NCI-H2227 (cell line): ENCODE measurements around the gene HES2.
"Not testable (repeated sequence)": the region's sequence is repeated elsewhere in the genome, so short reads cannot be mapped to it uniquely, and the experiment has no call there.

ENCODE experiments used
- DNase-seq: peaks from one replicate; lab custom pipeline; 2025; ENCODE audit not compliant: unreplicated experiment; lab: John Stamatoyannopoulos, UW

HES2 gene

DNA sequence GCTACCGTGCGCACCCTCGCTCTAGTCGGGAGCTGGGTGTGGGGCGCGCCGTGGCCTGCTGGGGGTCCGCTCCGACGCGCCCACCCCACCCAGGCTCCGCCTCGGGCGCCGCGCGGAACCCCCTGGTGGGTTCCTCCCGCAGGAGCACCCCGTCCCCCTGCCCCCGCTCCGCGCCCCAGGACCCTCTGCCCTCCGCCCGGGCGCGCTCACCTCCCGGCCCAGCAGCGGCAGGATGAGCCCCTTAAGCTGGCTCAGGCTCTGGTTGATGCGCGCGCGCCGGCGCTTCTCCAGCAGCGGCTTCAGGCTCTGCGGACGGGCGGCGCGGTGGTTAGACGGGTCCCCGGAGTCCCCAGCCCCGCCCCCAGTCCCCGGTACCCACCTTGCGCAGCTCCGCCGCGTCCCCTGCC is 319 bp downstream of the HES2 start:
- peak; percentile 67 for DNase-seq

DNA sequence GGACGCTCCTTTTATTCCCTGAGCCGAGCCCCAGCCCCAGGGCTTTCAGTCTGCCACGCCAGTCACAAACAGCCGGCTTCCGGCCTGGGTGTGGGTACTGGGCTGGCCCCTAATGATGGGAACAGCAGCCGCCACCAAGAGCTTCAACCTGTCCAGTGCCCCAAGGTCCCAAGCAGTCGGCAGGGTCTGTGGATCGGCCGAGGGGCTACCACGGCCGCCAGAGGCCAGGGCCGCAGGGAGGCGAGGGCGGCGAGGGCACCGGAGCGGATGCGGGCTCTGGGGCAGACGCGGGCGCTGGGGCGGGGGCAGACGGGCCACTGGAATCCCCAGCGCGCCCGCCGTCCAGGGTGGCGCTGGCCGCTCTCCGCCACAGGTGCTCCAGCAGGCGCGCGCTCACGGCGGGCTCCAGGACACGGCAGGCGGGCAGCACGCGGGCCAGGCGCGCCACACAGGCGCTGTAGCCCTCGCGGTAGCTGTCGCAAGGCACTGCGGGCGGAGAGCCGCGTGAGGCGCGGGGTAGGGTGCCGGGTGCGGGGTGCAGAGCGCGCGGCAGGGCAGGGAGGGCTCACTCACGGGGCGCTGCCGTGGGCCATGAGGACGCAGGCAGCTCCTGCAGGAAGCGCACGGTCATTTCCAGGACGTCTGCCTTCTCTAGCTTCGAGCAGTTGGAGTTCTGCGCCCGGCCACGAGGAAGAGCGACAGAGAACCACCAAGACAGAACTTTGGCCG is 887 bp downstream of the HES2 start:
- DNase-seq: no peak

DNA sequence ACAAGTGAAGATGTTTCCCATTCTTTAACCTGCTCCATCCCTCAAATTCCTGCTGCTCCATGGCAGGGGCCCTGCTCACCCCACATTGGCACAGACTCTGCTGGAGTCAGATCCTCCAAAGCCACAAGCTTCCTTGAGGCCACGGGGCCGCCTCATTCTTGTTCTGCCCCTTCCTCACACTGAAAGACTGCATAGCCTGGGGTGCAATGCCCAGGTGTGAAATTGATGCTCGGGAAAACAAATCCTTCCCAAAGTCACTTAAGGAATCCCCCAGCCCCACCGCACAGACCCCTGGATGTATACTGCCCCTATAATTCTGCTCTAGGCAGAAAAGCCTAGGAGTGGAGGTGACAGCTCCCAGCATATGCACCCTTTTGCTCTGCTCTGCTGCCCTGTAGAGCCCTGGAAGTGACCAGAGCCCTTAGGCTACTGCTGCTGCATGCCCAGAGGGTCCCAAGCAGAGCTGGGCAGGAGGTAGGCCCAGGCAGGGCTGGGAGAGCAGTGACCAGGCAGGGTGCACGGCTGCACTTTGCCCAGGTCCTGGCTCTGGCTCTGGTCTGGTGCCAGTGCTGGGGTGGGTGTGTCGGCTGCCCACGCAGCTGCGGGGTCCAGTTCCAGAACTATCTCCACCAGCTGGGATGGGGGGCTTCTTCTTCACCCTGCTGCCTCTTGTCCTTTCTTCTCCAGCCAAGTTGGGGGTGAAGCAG is 1.6 kb downstream of the HES2 start:
- DNase-seq: no peak

DNA sequence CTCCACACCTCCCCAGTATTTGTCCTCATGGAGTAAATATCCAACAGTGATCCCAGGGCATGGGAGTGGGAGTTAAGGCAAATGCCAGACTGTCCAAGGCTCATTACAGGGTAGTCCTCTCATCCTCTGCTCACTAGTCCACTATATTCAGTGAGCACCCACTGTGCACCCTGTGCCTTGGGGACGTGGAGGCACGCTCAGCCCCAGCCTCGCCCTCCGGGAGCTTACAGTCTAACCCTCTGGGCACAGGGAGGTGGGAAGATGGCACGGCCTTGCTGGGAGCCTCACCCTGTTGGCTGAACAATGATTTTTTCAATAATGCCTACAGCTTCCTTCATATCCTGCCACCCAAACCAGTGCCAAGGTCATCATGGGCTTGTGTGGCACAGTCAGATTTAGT is 2.8 kb downstream of the HES2 start:
- DNase-seq: no peak

DNA sequence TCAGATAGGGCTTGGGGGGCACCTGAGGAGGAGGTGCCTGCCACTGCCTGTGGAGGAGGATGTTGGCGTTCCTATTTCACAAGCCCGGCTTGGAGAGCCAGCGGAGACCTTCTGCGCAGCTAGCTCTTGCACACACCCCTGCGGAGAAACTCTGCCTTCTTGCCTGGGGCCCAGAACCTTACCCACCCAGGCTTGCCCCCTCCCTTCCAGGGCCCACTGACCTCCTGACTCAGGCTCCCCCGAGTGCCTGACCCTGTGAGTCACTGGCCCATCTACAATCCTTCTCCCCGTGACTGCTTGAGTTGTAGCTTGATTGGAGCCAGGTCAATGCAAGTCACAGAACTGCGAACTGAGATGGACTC is 3.4 kb downstream of the HES2 start:
- no peak for DNase-seq

DNA sequence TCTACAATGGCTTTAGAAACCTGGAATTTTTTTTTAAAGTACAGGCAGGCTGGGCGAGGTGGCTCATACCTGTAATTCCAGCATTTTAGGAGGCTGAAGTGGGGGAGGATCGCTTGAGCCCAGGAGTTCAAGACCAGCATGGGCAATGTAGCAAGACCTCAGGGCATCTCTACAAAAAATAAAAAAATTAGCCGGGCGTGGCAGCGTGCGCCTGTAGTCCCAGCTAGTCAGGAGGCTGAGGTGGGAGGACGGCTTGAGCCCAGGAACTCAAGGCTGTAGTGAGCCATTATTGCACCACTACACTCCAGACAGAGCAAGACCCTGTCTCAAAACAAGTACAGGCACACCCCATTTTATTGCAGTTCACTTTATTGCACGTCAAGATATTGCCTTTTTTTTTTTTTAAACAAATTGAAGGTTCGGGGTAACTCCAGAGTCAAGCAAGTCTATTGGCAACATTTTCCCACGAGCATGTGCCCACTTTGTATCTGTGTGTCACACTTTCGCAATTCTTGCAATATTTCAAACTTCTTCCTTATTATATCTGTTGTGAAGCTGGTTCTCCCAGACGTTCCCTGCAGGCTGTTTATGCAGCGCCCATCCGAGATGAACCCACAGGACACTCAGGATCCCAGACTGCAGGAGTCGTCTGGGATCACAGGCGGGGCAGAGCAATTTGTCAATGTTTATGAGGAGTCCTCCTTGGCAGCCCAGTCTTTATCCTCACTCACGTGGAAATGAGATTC is 4.7 kb downstream of the HES2 start:
- no peak for DNase-seq

DNA sequence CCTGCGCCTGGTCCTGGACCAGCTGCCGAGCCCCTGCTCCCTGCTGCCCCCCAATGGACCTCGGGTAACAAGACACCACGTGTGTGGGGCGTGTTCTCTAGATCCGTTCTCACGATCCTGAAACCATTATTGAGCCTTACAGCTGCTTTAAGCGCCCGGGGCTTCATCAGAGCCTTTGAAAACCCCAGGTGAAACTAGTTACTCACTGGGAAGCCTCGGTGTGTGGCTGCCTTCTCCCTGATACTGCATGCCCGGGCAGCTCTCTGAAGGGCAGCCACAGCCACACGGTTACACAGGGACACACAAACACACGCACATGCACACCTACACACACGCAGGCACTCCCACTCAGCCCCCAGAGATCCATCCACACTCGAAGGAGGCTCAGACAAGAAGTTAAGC is 5.3 kb downstream of the HES2 start:
- DNase-seq: peak; percentile 70

DNA sequence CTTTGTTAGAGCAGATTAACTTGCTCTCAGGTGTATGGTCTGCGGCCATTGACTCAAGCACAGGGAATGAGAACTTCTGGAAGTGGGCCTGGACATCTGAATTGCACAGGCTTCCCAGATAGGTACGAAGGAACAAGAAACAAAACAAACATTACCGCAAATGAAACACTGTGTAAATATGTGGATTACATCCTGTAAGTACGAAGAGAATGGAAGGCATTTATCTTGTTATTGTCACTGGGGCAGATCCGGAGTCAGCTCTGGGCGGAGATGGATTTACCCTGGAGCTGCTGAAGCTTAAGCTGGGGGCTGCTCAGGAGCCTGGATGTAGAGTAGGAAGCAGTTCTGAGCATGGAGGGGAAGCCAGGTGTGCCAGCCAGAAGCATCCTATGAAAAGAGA is 6.8 kb downstream of the HES2 start:
- no peak for DNase-seq

DNA sequence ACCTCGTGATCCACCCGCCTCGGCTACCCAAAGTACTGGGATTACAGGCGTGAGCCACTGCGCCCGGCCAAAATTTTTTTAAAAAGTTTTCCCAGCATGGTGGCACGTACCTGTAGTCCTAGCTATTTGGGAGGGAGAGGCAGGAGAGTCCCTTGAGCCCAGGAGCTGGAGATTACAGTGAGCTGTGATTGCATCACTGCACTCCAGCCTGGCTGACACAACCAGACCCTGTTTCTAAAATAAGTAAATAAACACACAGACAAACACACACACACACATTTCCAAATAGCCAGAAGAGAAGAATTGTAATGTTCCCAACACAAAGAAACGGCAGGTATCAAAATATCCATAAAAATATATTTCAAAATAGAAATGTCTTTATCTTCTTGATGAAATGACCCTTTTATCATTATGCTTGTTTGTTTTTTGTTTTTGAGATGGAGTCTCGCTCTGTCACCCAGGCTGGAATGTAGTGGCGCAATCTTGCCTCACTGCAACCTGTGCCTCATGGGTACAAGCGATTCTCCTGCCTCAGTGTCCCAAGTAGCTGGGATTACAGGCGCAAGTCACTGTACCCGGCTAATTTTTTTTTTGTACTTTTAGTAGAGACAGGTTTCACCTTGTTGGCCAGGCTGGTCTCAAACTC is 9.3 kb downstream of the HES2 start:
- no peak for DNase-seq

DNA sequence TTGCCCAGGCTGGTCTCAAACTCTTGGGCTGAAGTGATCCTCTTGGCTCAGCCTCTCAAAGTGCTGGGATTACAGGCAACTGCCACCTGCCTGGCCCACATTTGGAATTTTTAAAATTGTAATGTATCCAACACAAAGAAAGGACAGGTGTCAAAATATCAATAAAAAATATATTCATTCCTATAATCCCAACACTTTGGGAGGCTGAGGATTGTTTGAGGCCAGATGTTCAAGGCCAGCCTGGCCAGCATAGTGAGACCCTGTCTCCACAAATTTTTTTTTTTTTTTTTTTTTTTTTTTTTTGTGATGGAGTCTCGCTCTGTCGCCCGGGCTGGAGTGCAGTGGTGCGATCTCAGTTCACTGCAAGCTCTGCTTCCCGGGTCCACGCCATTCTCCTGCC is 10.0 kb downstream of the HES2 start:
- DNase-seq: no peak

DNA sequence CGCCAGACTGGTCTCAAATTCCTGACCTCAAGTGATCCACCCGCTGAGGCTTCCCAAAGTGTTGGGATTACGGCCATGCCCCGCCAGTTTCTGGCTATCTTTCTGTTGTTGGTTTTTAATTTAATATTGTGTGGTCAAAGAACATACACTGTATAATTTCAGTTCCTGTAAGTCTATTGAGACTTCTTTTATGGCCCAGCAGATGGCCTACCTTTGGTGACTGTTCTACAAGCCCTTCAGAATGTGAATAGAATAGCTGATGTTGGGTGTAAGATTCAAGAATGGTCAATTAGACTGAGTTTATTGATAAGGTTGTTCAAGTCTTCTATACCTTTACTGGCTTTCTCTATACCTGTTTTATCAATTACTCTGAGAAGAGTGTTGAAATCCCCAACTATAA is 10.7 kb downstream of the HES2 start:
- no peak for DNase-seq

DNA sequence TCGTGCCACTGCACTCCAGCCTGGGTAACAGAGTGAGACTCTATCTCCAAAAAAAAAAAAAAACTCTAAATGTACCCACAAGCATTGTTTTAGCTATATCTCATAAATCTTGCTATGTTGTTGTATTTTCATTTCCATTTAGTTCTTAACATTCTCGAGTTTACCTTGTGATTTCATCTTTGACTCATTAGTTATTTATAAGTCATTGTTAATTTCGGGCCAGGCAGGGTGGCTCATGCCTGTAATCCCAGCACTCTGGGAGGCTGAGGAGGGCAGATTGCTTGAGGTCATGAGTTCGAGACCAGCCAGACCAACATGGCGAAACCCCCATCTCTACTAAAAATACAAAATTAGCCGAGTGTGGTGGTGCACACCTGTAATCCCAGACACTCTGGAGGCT is 11.7 kb downstream of the HES2 start:
- no peak for DNase-seq

DNA sequence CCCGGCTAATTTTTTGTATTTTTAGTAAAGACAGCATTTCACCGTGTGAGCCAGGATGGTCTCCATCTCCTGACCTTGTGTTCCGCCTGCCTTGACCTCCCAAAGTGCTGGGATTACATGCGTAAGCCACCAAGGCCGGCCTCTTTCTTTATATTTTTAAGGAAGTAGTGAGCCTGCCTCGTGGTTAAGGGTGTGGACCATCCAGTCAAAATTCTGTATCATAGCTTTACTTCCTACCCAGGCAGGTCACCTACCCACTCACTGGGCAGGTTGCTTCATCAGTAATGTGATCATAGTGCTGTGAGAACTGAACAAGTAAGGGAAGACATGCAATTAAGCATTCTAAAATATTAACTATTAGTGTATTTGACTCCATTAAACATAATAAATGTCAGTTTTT is 18.0 kb downstream of the HES2 start:
- DNase-seq: no peak

DNA sequence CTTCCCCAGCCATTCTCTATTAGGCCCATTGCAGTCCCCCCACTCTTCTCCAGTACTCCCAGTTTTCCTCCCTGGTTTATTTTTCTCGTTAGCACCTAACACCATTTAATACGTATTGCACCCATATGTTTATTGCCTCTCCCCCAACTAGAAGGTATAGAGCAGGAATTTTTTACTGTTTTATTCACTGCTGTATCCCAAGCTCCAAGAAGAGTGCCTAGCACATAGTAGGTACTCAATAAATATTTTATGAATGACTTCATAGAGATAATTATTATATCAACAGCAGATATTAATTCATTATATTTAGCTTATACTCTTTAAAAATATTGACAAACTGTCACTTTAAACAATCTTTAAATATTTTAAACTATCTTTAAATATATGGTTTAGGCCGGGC is 20.4 kb downstream of the HES2 start:
- DNase-seq: no peak

DNA sequence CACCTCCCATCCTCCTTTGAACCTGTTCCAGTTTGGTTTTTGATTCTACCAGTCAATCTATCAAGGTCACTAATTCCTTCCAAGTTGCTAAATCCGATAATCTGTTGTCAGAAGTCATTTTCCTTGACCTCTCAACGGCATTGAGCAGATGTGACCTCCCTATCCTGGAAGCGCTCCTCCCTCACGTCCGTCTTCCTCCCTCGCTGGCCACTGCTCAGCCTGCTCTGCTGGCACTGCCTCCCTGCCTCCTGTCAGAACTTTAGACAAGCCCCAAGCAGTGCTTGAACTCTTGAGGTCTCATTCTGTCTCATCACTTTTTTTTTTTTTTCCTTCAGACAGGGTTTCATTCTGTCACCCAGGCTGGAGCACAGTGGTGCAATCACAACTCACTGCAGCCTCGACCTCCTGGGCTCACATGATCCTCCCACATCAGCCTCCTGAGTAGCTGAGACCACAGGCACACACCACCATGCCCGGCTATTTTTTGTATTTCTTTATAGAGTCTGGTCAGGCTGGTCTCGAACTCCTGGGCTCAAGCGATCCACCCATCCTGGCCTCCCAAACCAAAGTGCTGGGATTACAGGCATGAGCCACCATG is 21.8 kb downstream of the HES2 start:
- no peak for DNase-seq

DNA sequence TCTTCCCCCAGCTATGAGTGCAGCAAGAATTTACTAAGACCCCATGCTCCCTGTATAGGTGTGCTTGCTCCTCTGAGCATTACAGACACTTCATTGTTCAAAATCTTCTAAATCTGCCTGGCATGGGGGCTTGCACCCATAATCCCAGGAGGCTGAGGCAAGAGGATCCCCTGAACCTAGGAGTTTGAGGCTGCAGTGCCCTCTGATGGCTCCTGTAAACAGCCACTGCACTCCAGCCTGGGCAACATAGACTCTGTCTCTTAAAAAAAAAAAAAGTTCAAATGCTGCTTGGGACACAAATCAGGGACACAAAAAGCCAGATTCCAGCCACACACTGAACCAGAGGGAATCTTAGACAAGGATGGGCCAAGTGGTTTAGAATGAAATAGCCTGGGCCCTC is 22.7 kb downstream of the HES2 start:
- DNase-seq: no peak

DNA sequence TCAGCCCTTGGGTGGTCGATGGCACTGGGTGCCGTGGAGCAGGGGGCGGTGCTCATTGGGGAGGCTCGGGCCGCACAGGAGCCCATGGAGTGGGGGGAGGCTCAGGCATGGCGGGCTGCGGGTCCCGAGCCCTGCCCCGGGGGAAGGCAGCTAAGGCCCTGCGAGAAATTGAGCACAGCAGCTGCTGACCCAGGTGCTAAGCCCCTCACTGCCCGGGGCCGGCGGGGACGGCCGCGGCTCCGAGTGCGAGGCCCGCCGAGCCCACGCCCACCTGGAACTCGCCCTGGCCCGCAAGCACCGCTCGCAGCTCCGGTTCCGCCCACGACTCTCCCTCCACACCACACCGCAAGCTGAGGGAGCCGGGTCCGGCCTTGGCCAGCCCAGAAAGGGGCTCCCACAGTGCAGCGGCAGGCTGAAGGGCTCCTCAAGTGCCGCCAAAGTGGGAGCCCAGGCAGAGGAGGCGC is 23.9 kb downstream of the HES2 start:
- not testable (repeated sequence) for DNase-seq

DNA sequence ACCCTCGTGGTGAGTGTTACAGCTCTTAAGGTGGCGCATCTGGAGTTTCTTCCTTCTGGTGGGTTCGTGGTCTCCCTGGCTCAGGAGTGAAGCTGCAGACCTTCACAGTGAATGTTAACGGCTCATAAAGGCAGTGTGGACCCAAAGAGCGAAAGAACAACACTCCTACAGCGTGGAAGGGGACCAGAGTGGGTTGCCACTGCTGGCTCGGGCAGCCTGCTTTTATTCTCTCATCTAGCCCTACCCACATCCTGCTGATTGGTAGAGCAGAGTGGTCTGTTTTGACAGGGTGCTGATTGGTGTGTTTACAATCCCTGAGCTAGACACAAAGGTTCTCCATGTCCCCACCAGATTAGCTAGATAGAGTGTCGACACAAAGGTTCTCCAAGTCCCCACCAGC is 24.6 kb downstream of the HES2 start:
- not testable (repeated sequence) for DNase-seq

DNA sequence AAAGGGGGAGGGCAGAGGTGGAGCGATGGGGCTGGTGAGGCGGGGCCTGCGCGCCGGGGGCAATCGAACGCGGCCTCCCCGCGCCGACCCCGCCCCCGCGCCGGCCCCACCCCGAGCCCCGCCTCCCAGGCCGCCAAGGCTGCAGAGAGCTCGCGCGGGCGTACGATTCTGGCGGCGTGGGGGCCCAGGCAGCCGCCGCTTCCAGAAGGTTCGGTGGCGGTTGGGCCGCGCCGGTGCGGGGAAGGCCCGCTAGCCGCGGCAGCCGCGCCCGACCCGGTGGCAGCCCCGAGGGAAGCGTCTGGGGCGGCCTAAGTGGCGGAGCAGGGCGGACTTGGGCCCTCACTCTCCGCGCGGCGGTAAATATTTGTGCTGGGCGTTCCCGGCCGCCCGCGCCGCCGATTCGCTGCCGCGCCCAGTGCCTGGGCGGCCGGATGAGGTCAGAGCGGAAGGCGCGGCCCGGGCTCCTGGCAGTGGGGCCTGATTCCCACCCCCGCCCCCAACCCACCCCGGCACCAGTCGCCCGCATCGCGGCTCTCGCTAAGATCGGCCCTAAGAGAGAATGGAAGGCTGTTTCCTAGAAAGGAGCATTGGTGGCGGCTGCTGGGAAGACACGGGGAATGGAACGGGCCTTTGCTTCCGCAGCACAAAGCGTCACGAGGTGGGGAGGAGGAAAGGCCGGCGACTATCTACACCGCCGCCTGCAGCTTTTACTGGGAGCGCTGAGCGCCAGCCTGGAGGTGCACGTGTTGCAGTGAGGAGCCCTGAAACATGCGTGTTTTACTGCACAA is 26.1 kb downstream of the HES2 start, which contains the start of gene ACOT7:
Gene ACOT7, minus strand, starts transcription at position 368 of the 788 bp plus-strand sequence. CDS start 368 bp downstream, outside the sequence.
- peak; percentile 93 for DNase-seq

DNA sequence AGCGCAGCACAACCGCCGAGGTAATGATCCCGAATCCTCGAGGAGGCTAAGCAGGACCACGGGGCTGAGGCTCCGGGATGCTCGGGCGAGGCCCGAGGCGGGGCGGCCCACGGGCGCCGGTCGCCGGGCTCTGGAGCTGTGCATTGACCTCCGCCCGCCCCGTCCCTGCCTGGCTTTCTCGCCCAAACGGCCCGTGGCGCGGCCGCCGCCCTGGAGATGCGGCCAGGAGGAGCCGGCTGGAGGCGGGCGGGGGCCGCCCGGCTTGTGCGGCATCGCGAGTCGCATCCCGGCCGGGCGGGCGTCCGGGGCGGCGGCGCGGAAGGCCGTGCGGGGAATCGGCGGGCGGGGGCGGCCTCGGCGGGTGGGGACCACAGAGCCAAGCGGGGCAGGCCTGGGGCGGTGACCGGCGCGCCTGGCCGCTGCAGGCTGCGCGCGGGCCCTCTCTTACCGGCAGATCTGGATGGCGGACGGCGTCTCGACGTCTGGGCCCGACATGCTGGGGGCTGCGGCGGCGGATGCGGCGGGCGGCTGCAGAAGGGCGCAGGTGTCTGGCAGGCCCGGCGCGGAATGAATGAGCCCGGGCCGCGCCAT is 26.8 kb downstream of the HES2 start:
- peak; percentile 63 for DNase-seq
